Esophagus muscularis mucosa (tissue), 4 donors: ENCODE results near the gene ADCY1.

Experiments
- EP300 ChIP-seq: sonication (generic); formaldehyde crosslinking; IDR thresholded peaks from one replicate; pipeline ENCODE4 v1.6.1; 2017; ENCODE audit warnings: antibody characterized with exemption
- POLR2A ChIP-seq: fragments of 450-650 bp; IDR thresholded peaks from one replicate; pipeline ENCODE4 v1.6.1; 2017; ENCODE audit warnings: antibody characterized with exemption, moderate library complexity, mild to moderate bottlenecking, low read depth
- POLR2AphosphoS5 ChIP-seq, 2 donors: sonication (generic); formaldehyde crosslinking; IDR thresholded peaks; one replicate each; pipeline ENCODE4 v1.6.1; 2017; ENCODE audit warnings: antibody characterized with exemption in 2 of 2
- TF ChIP-seq, protein P1 (sequence below), 3 experiments: fragments of 200-600 bp in 2 of 3; fragments of 450-650 bp in 1 of 3; sonication (generic) in 2 of 3; IDR thresholded peaks; one replicate each; pipeline ENCODE4 v1.5.1; 2017 to 2019; ENCODE audit warnings: antibody characterized with exemption in 3 of 3, mild to moderate bottlenecking in 2 of 3, moderate library complexity in 1 of 3

DNA sequence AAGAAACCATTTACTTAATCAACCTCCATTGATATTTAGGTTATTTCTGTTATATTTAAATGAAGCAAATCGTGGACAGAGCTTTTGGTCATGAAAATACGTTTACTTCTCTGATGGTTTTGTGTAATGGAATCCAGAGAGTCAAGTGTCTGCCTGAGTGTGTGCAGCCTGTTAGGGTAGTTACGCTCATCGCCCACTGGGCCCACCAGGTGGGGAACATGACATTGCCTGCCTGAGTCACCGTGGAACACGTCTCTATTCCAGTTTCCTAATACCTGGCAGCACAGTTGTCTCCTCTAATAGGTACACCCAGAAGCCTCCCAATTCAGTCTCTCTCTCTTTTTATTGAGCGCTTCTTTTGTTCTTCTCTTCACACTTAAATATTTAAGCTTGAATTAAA is 91.0 kb downstream of the ADCY1 start:
- TF ChIP-seq, protein P1, sequence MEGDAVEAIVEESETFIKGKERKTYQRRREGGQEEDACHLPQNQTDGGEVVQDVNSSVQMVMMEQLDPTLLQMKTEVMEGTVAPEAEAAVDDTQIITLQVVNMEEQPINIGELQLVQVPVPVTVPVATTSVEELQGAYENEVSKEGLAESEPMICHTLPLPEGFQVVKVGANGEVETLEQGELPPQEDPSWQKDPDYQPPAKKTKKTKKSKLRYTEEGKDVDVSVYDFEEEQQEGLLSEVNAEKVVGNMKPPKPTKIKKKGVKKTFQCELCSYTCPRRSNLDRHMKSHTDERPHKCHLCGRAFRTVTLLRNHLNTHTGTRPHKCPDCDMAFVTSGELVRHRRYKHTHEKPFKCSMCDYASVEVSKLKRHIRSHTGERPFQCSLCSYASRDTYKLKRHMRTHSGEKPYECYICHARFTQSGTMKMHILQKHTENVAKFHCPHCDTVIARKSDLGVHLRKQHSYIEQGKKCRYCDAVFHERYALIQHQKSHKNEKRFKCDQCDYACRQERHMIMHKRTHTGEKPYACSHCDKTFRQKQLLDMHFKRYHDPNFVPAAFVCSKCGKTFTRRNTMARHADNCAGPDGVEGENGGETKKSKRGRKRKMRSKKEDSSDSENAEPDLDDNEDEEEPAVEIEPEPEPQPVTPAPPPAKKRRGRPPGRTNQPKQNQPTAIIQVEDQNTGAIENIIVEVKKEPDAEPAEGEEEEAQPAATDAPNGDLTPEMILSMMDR (IDR thresholded peaks at IDR 0.05): no peak
- TF ChIP-seq POLR2AphosphoS5 (IDR thresholded peaks at IDR 0.05) (no peak), EP300 (no peak), POLR2A (no peak)
